Stimulated activated CD8-positive, alpha-beta memory T cell treated with anti-CD3 and anti-CD28 coated beads, Interleukin-15, amount 100 ng/mL, for 48 hours (primary cell): Measurements from ENCODE around the gene CCDC142.
"Not testable (repeated sequence)": the region's sequence is repeated elsewhere in the genome, so short reads cannot be mapped to it uniquely, and the experiment has no call there.

Experiments
- DNase-seq, 2 donors: peaks; one replicate each; pipeline ENCODE4 v3.0.0-alpha.2; 2020; ENCODE audit warnings: low read depth in 2 of 2

CCDC142 gene

GRCh38 chr2:74464406-74464805 lies 18.4 kb downstream of the CCDC142 start:
- no peak for DNase-seq

GRCh38 chr2:74462786-74463105 lies 20.1 kb downstream of the CCDC142 start:
- no peak for DNase-seq

- DNase-seq = no peak
Measured at GRCh38 chr2:74462054-74462785, 20.6 kb downstream of the CCDC142 start.

- DNase-seq = no peak
Measured at GRCh38 chr2:74461187-74462053, 21.4 kb downstream of the CCDC142 start.

GRCh38 chr2:74460187-74460586 lies 22.6 kb downstream of the CCDC142 start:
- not testable (repeated sequence) for DNase-seq

- not testable (repeated sequence) for DNase-seq
Measured at GRCh38 chr2:74459503-74460118, 23.2 kb downstream of the CCDC142 start.

GRCh38 chr2:74458938-74459363 lies 23.8 kb downstream of the CCDC142 start:
- DNase-seq = no peak

GRCh38 chr2:74458132-74458937 lies 24.5 kb downstream of the CCDC142 start, which contains the start of gene WBP1:
TSS of gene WBP1 (plus strand) at chr2:74458438. CDS start at chr2:74458603, 165 bp downstream.
- peak; percentile 99 for DNase-seq

GRCh38 chr2:74457549-74458131 lies 25.2 kb downstream of the CCDC142 start:
- DNase-seq = peak; percentile 79 to 80

GRCh38 chr2:74457129-74457548 lies 25.7 kb downstream of the CCDC142 start:
- no peak for DNase-seq

- DNase-seq = peak; percentile 92 to 95
Measured at GRCh38 chr2:74454654-74455511, 27.9 kb downstream of the CCDC142 start, which contains the start of gene INO80B. TSS of gene INO80B (plus strand) at chr2:74455087. CDS start at chr2:74455117, 30 bp downstream.

GRCh38 chr2:74450570-74451190 lies 32.1 kb downstream of the CCDC142 start:
- no peak for DNase-seq

GRCh38 chr2:74448771-74449170 lies 34.0 kb downstream of the CCDC142 start:
- no peak for DNase-seq

- DNase-seq = no peak
Measured at GRCh38 chr2:74447230-74447999, 35.4 kb downstream of the CCDC142 start.

GRCh38 chr2:74444498-74445318 lies 38.1 kb downstream of the CCDC142 start:
- DNase-seq = no peak

GRCh38 chr2:74442483-74443297 lies 40.1 kb downstream of the CCDC142 start:
- not testable (repeated sequence) for DNase-seq
